ENCODE results near the gene SLC6A17.

DNA sequence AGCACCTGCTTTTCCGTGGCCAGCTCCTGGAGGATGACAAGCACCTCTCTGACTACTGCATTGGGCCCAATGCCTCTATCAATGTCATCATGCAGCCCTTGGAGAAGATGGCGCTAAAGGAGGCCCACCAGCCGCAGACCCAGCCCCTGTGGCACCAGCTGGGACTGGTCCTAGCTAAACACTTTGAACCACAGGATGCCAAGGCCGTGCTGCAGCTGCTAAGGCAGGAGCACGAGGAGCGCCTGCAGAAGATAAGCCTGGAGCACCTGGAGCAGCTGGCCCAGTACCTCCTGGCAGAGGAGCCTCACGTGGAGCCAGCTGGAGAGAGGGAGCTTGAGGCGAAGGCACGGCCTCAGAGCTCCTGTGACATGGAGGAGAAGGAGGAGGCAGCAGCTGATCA, 37.6 kb upstream of the SLC6A17 start:
- TF ChIP-seq, protein P1, sequence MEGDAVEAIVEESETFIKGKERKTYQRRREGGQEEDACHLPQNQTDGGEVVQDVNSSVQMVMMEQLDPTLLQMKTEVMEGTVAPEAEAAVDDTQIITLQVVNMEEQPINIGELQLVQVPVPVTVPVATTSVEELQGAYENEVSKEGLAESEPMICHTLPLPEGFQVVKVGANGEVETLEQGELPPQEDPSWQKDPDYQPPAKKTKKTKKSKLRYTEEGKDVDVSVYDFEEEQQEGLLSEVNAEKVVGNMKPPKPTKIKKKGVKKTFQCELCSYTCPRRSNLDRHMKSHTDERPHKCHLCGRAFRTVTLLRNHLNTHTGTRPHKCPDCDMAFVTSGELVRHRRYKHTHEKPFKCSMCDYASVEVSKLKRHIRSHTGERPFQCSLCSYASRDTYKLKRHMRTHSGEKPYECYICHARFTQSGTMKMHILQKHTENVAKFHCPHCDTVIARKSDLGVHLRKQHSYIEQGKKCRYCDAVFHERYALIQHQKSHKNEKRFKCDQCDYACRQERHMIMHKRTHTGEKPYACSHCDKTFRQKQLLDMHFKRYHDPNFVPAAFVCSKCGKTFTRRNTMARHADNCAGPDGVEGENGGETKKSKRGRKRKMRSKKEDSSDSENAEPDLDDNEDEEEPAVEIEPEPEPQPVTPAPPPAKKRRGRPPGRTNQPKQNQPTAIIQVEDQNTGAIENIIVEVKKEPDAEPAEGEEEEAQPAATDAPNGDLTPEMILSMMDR (IDR thresholded peaks at IDR 0.05 in 8 of 11, conservative IDR thresholded peaks at IDR 0.05 in 3 of 11) = no peak
- no peak for TF ChIP-seq POLR2AphosphoS5 (IDR thresholded peaks at IDR 0.05)
